Measurements from ENCODE around the gene CLDN16. TPM values are rescaled to one million over a fixed set of nuclear protein-coding genes. Genes with fewer than 3 reads are reported as not detected.

Gene CLDN16
- total RNA-seq, 2 donors from 2014 or later = 4.4 TPM; not detected in 1

DNA sequence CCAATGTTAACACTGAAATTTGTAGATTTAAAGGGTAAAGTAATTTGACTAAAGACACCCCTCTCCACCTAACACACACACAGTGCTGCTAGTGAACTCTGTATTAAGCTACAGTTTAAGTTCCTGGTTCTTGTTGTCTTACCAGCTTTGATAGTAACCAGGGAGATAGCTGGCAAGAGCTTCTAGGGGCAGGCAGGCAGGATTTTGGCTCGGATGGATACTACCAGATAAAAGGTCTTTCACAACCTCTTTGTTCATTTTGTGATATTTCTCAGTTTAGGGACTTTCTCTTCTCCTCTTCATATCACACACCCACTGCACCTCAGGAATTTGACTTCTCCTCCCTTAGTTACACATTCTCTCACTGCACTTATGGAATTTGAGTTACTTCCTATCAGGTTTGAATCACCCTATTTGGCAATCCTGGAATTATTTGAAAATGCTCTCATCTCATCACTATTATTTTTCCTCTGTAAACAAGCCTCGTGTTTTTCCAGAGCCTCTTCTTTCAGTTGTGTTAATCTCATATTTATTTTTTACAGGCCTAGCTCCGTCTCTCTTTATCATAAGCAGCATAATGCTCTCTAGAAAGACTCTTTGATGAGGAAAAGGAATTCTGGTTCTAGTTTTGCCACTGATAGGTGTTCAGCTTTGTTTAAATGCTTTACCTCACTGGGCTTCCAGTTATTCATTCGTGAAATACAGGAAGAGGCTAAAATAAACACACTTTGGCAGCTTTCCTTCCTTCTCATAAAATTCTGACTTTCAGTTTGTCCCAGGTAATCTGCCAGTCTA is 42.7 kb upstream of the CLDN16 start:
- Histone ChIP-seq H3K4me1 (peaks cover 16% of the 10 kb centered on the region), H3K9me3 (no peaks in the 10 kb centered on the region), H3K36me3 (replicated peaks in 1 of 2; ENCODE audit: insufficient read depth in 1 of 2, low read depth in 2 of 2) (no peaks in the 10 kb centered on the region), H3K27me3 (no peaks in the 10 kb centered on the region), H3K4me3 (no peak overlapping the region), H3K27ac (peak overlapping the region in 3 of 4 donors; percentile 70 to 84 (median 72))
- 6 to 12% methylated on average over 4 of the region's 4 CpGs for WGBS, 2 donors
- DNase-seq (peak; percentile 43 to 84 (median 60)), ATAC-seq (peak; percentile 97)
- TF ChIP-seq, protein P1, sequence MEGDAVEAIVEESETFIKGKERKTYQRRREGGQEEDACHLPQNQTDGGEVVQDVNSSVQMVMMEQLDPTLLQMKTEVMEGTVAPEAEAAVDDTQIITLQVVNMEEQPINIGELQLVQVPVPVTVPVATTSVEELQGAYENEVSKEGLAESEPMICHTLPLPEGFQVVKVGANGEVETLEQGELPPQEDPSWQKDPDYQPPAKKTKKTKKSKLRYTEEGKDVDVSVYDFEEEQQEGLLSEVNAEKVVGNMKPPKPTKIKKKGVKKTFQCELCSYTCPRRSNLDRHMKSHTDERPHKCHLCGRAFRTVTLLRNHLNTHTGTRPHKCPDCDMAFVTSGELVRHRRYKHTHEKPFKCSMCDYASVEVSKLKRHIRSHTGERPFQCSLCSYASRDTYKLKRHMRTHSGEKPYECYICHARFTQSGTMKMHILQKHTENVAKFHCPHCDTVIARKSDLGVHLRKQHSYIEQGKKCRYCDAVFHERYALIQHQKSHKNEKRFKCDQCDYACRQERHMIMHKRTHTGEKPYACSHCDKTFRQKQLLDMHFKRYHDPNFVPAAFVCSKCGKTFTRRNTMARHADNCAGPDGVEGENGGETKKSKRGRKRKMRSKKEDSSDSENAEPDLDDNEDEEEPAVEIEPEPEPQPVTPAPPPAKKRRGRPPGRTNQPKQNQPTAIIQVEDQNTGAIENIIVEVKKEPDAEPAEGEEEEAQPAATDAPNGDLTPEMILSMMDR (IDR thresholded peaks at IDR 0.05) = no peak
- TF ChIP-seq POLR2A (IDR thresholded peaks at IDR 0.05) = peak in 2 of 3 donors; percentile 36 to 43
- intact Hi-C loops (cut with DNase I) = no loop called here

DNA sequence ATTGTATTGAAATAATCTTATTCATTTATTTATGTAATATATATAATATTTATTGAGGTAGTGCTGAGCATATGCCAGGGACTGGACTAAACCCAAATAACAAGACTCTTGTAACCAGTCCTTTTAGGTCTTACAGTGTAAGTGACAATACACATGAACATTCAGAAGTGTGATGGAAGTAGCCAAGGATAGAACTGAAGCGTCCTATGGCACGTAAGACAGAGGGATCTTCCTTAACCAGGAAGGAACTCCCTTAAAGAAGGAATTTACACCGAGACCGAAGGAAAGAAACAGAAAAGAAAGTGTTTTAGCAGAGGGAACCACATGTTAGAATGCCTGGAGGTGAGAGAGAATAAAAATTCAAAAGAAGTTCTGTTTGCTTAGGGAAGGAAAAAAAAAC is 42.1 kb upstream of the CLDN16 start:
- WGBS, 2 donors = 74 to 86% methylated on average over 4 of the region's 4 CpGs
- Histone ChIP-seq H3K4me3 (no peak overlapping the region), H3K36me3 (replicated peaks in 1 of 2; ENCODE audit: insufficient read depth in 1 of 2, low read depth in 2 of 2) (no peaks in the 10 kb centered on the region), H3K4me1 (peaks cover 16% of the 10 kb centered on the region), H3K9me3 (no peaks in the 10 kb centered on the region), H3K27ac (peak overlapping the region in 3 of 4 donors; percentile 70 to 84 (median 72)), H3K27me3 (no peaks in the 10 kb centered on the region)
- no peak for DNase-seq
- no peak for ATAC-seq
- TF ChIP-seq POLR2A (IDR thresholded peaks at IDR 0.05) = no peak
- TF ChIP-seq, protein P1 (IDR thresholded peaks at IDR 0.05) = no peak
- intact Hi-C loops (cut with DNase I) = no loop called here

DNA sequence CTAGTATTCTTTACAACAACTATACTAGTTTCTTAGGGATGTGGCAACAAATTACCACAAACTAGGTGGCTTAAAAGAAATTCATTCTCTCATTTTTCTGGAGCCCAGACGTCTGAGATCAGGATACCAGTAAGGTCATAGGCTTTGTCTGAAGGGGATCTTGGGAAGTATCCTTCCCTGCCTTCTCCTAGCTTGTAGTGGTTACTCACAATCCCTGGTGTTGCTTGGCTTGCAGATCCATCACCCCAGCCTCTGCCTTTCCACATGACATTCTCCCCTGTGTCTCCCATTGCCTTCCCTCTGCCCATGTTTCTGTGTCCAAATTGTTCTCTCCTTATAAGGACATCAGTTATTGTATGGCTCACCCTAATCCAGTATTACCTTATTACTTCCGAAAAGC is 41.4 kb upstream of the CLDN16 start:
- Histone ChIP-seq H3K4me3 (no peak overlapping the region), H3K27me3 (no peaks in the 10 kb centered on the region), H3K27ac (peak overlapping the region in 2 of 4 donors; percentile 70 to 84), H3K4me1 (peaks cover 16% of the 10 kb centered on the region), H3K9me3 (no peaks in the 10 kb centered on the region), H3K36me3 (replicated peaks in 1 of 2; ENCODE audit: insufficient read depth in 1 of 2, low read depth in 2 of 2) (no peaks in the 10 kb centered on the region)
- TF ChIP-seq, protein P1 (IDR thresholded peaks at IDR 0.05) = no peak
- no peak for TF ChIP-seq POLR2A (IDR thresholded peaks at IDR 0.05)
- DNase-seq (no peak), ATAC-seq (no peak)
- intact Hi-C loops (cut with DNase I) = no loop called here
- WGBS, 2 donors = 80 to 83% methylated on average over 2 of the region's 2 CpGs

DNA sequence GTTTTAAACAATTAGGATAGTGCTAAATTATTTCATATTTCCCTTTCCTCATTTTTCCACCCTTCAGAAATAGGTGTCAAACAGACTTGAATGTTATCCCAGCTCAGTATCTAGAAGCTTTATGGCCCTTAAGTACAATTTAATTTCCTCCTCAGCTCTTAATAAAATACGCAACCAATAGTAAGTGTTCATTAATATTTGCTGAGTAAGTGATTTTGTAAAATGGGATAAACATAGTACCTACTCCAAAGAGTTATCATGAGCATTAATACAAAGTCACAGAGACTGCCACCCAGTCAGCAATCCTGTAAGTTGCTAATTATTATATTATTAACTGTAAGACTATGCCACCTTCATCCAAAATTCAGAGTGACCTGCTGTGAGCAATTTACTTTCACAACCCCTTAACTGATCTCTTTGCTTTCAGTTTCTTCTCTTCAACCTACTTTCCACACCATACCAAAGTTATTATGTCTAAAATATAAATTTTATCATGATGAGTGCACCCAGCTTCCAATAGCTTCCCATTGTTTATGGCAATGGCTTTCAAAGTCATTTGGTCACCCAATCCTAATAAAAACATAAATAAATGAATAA is 35.0 kb upstream of the CLDN16 start:
- no peak overlapping the region for H3K4me3 ChIP-seq
- no peaks in the 10 kb centered on the region for H3K27me3 ChIP-seq
- ATAC-seq (no peak), DNase-seq (no peak)
- H3K4me1 ChIP-seq = no peaks in the 10 kb centered on the region
- WGBS, 2 donors = 94 to 98% methylated on average over 1 of the region's 1 CpG
- H3K27ac ChIP-seq = no peak overlapping the region
- no peaks in the 10 kb centered on the region for H3K36me3 ChIP-seq (replicated peaks in 1 of 2; ENCODE audit: insufficient read depth in 1 of 2, low read depth in 2 of 2)
- no peaks in the 10 kb centered on the region for H3K9me3 ChIP-seq
- intact Hi-C loops (cut with DNase I) = no loop called here
- TF ChIP-seq, protein P1 (IDR thresholded peaks at IDR 0.05) = no peak
- TF ChIP-seq POLR2A (IDR thresholded peaks at IDR 0.05) = no peak

All from body of pancreas (tissue), 4 donors.